SU-DHL-6 (cell line): ENCODE measurements around the gene PHF10.

Experiments
- EZH2phosphoT487 ChIP-seq: fragments of 200-600 bp; sonication (generic), shearing (Covaris generic); conservative IDR thresholded peaks from 2 replicates; pipeline ENCODE4 v1.6.1; 2018; ENCODE audit warnings: mild to moderate bottlenecking, antibody characterized with exemption, low read length, moderate library complexity, mixed read lengths
- TF ChIP-seq, protein P1 (sequence below): fragments of 200-600 bp; sonication (generic); IDR thresholded peaks from one replicate; pipeline ENCODE4 v1.5.1; 2017; ENCODE audit warnings: antibody characterized with exemption, mild to moderate bottlenecking, low read length, moderate library complexity; ENCODE audit not compliant: insufficient read depth, poor library complexity, severe bottlenecking

DNA sequence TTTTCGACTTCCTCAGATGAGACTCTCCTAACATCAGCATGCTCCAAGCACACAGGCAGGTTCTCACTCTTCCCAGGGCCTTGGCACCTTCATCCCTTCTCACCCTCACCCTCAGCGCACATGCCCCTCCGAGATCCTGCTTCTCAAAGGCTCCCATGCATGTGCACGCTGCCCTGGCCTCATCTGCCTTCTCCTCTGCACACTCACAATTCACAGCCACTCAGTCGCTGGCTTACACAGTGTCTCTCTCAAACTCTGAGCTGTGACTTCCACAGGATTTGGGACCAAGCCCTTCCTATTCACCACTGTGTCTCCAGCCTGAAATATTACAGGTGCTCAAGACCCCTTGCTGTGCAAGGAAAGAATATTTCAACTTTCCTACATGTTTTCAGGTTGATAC lies 52.7 kb downstream of the PHF10 start:
- TF ChIP-seq, protein P1, sequence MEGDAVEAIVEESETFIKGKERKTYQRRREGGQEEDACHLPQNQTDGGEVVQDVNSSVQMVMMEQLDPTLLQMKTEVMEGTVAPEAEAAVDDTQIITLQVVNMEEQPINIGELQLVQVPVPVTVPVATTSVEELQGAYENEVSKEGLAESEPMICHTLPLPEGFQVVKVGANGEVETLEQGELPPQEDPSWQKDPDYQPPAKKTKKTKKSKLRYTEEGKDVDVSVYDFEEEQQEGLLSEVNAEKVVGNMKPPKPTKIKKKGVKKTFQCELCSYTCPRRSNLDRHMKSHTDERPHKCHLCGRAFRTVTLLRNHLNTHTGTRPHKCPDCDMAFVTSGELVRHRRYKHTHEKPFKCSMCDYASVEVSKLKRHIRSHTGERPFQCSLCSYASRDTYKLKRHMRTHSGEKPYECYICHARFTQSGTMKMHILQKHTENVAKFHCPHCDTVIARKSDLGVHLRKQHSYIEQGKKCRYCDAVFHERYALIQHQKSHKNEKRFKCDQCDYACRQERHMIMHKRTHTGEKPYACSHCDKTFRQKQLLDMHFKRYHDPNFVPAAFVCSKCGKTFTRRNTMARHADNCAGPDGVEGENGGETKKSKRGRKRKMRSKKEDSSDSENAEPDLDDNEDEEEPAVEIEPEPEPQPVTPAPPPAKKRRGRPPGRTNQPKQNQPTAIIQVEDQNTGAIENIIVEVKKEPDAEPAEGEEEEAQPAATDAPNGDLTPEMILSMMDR = no peak
- TF ChIP-seq EZH2phosphoT487 = no peak
